Astrocyte (in vitro differentiated cells and primary cell): ENCODE data around the gene LAS1L. TPM values are rescaled to one million over a fixed set of nuclear protein-coding genes. Genes with fewer than 3 reads are reported as not detected.

Experiments
- DNase-seq: peaks from one replicate; pipeline ENCODE4 v3.0.0-alpha.2; 2010; ENCODE audit warnings: low read depth
- FAIRE-seq: peaks from 2 replicates; lab custom pipeline; 2011; peaks lifted over from hg19 to GRCh38; lab: Jason Lieb, UNC
- H2AFZ ChIP-seq: 2 replicates; pipeline ENCODE4 v1.6.0; 2012; ENCODE audit warnings: low read depth, low read length, inconsistent platforms
- H3K27ac ChIP-seq: 2 replicates; pipeline ENCODE4 v1.5.1; 2011; ENCODE audit warnings: low read depth, low read length, inconsistent platforms
- H3K27me3 ChIP-seq: 2 replicates; pipeline ENCODE4 v1.6.0; 2011; ENCODE audit warnings: low read length, inconsistent platforms; ENCODE audit not compliant: insufficient read depth
- H3K36me3 ChIP-seq: 2 replicates; pipeline ENCODE4 v1.5.1; 2011; ENCODE audit warnings: low read length, inconsistent platforms; ENCODE audit not compliant: insufficient read depth
- H3K4me1 ChIP-seq: 2 replicates; pipeline ENCODE4 v1.5.1; 2011; ENCODE audit warnings: low read length, inconsistent platforms; ENCODE audit not compliant: insufficient read depth
- H3K4me2 ChIP-seq: 2 replicates; pipeline ENCODE4 v1.6.0; 2012; ENCODE audit warnings: low read length, inconsistent platforms
- H3K4me3 ChIP-seq: 2 replicates; pipeline ENCODE4 v1.5.1; 2011; ENCODE audit warnings: low read depth, mild to moderate bottlenecking, low read length, inconsistent platforms; ENCODE audit not compliant: insufficient read depth
- H3K79me2 ChIP-seq: 2 replicates; pipeline ENCODE4 v1.6.0; 2012; ENCODE audit warnings: mild to moderate bottlenecking, low read length, inconsistent platforms; ENCODE audit not compliant: insufficient read depth
- H3K9ac ChIP-seq: 2 replicates; pipeline ENCODE4 v1.6.0; 2012; ENCODE audit warnings: mild to moderate bottlenecking, low read length, inconsistent platforms
- H3K9me3 ChIP-seq: 2 replicates; pipeline ENCODE4 v1.5.1; 2012; ENCODE audit warnings: low read depth, mild to moderate bottlenecking, low read length, inconsistent platforms; ENCODE audit not compliant: insufficient read depth
- H4K20me1 ChIP-seq: 2 replicates; pipeline ENCODE4 v1.6.0; 2012; ENCODE audit warnings: low read length, inconsistent platforms; ENCODE audit not compliant: insufficient read depth
- H3K27ac Mint-ChIP-seq: one replicate; pipeline ENCODE4 v1.8.0; 2021; ENCODE audit warnings: mild to moderate bottlenecking, mixed read lengths; ENCODE audit not compliant: unreplicated experiment
- H3K27me3 Mint-ChIP-seq: one replicate; pipeline ENCODE4 v1.8.0; 2021; ENCODE audit warnings: low read depth, mixed read lengths; ENCODE audit not compliant: unreplicated experiment
- H3K36me3 Mint-ChIP-seq: one replicate; pipeline ENCODE4 v1.8.0; 2021; ENCODE audit warnings: low read depth, mixed read lengths; ENCODE audit not compliant: unreplicated experiment
- H3K4me1 Mint-ChIP-seq: one replicate; pipeline ENCODE4 v1.8.0; 2021; ENCODE audit warnings: low read depth, mixed read lengths; ENCODE audit not compliant: unreplicated experiment
- H3K4me3 Mint-ChIP-seq: one replicate; pipeline ENCODE4 v1.8.0; 2021; ENCODE audit warnings: mild to moderate bottlenecking, moderate library complexity, mixed read lengths; ENCODE audit not compliant: unreplicated experiment
- H3K9me3 Mint-ChIP-seq: one replicate; pipeline ENCODE4 v1.8.0; 2021; ENCODE audit warnings: mild to moderate bottlenecking, mixed read lengths; ENCODE audit not compliant: unreplicated experiment
- CTCF ChIP-seq: IDR thresholded peaks from 2 replicates; pipeline ENCODE4 v1.5.1; 2011; ENCODE audit warnings: low read depth, mild to moderate bottlenecking, inconsistent platforms, low read length, moderate library complexity; ENCODE audit not compliant: insufficient read depth
- EZH2 ChIP-seq: IDR thresholded peaks from 2 replicates; pipeline ENCODE4 v1.6.1; 2012; ENCODE audit warnings: mild to moderate bottlenecking, low read length, inconsistent platforms; ENCODE audit not compliant: insufficient read depth
- total RNA-seq: library from RNA; stranded (reverse); gene quantifications from 2 replicates; pipeline ENCODE4 v1.2.1, GENCODE V29; 2021

LAS1L gene
- total RNA-seq, 1 donor from 2014 or later, result 35.4 TPM

GRCh38 chrX:65509400-65509799 is 25.2 kb downstream of the LAS1L start:
- Mint-ChIP-seq H3K27ac (no peak overlapping the region), H3K36me3 (peaks cover 10% of the 10 kb centered on the region), H3K4me1 (peaks cover 5% of the 10 kb centered on the region), H3K4me3 (no peak overlapping the region), H3K27me3 (no peaks in the 10 kb centered on the region), H3K9me3 (peaks cover 2% of the 10 kb centered on the region)
- Histone ChIP-seq H3K27me3 (no peaks in the 10 kb centered on the region), H3K79me2 (no peaks in the 10 kb centered on the region), H3K4me3 (no peak overlapping the region), H2AFZ (no peak overlapping the region), H3K9ac (no peak overlapping the region), H3K36me3 (peaks cover 2% of the 10 kb centered on the region), H3K4me2 (no peak overlapping the region), H4K20me1 (no peaks in the 10 kb centered on the region), H3K4me1 (no peaks in the 10 kb centered on the region), H3K27ac (no peak overlapping the region), H3K9me3 (no peaks in the 10 kb centered on the region)
- no peak for DNase-seq
- no peak for TF ChIP-seq EZH2
- TF ChIP-seq CTCF, result no peak
- FAIRE-seq, result no peak

- H3K4me3 Mint-ChIP-seq, result no peak overlapping the region
Observed at GRCh38 chrX:65508851-65509250, 25.7 kb downstream of the LAS1L start.

More at GRCh38 chrX:65508851-65509250, 25.7 kb downstream of the LAS1L start:
- Histone ChIP-seq H3K9ac (no peak overlapping the region), H3K4me2 (no peak overlapping the region), H3K36me3 (peaks cover 2% of the 10 kb centered on the region), H3K4me1 (no peaks in the 10 kb centered on the region), H4K20me1 (no peaks in the 10 kb centered on the region), H3K79me2 (no peaks in the 10 kb centered on the region), H2AFZ (no peak overlapping the region), H3K27me3 (no peaks in the 10 kb centered on the region), H3K9me3 (no peaks in the 10 kb centered on the region), H3K27ac (no peak overlapping the region), H3K4me3 (no peak overlapping the region)
- Mint-ChIP-seq H3K4me1 (peaks cover 5% of the 10 kb centered on the region), H3K27me3 (no peaks in the 10 kb centered on the region), H3K27ac (no peak overlapping the region), H3K9me3 (peaks cover 2% of the 10 kb centered on the region), H3K36me3 (peaks cover 10% of the 10 kb centered on the region)
- DNase-seq (no peak), FAIRE-seq (no peak)
- no peak for TF ChIP-seq EZH2
- TF ChIP-seq CTCF, result no peak
